ENCODE results near the gene TNFAIP2.
"Not testable (repeated sequence)": the region's sequence is repeated elsewhere in the genome, so short reads cannot be mapped to it uniquely, and the experiment has no call there.

Gene TNFAIP2

DNA sequence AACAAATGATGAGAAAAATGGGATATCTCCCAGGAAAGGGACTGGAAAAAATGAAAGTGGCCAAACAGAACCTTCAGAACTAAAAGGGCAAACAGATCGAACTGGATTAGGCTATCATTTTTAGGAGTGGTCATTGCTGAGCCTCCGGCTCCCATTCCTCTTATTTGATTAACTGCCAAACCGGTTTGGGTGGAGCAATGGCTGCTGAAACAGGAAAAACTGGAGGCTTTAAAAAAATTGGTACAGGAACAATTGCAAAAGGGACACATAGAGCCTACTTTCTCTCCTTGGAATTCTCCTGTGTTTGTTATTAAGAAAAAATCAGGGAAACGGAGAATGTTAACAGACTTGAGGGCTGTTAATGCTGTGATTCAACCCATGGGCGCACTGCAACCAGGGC lies 49.7 kb downstream of the TNFAIP2 start:
- Histone ChIP-seq H3K4me3 (no peak overlapping the region), H3K36me3 (no peaks in the 10 kb centered on the region), H3K27ac (no peak overlapping the region), H3K4me1 (no peaks in the 10 kb centered on the region), H3K9me3 (peaks cover 0 to 47% (median 18%) of the 10 kb centered on the region in 3 donors), H3K27me3 (peaks cover 0 to 7% of the 10 kb centered on the region in 2 donors)
- DNase-seq, result no peak
- intact Hi-C loops (cut with DNase I; ENCODE audit: low total_unique reads), result no loop called here
- no peak for TF ChIP-seq CTCF (IDR thresholded peaks at IDR 0.05)

DNA sequence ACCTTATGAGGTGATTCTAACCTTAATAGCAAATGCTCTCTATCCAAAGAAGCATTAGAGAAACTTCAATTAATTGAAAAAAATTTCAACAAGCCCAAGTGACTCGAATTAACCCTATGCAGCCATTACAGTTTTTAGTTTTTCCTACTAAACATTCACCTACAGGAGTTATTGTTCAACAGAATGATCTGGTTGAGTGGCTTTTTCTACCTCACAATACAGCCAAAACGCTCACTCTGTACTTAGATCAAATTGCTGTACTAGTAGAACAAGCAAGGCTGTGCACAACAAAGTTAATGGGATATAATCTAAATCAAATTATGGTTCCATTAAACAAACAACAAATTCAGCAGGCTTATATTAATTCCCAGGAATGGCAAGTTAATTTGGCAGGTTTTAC lies 50.6 kb downstream of the TNFAIP2 start:
- peaks cover 0 to 37% (median 18%) of the 10 kb centered on the region in 3 donors for H3K9me3 ChIP-seq
- H3K4me3 ChIP-seq; H3K27ac ChIP-seq; H3K36me3 ChIP-seq; H3K4me1 ChIP-seq; H3K27me3 ChIP-seq; intact Hi-C loops (cut with DNase I; ENCODE audit: low total_unique reads); DNase-seq: not testable (repeated sequence)

DNA sequence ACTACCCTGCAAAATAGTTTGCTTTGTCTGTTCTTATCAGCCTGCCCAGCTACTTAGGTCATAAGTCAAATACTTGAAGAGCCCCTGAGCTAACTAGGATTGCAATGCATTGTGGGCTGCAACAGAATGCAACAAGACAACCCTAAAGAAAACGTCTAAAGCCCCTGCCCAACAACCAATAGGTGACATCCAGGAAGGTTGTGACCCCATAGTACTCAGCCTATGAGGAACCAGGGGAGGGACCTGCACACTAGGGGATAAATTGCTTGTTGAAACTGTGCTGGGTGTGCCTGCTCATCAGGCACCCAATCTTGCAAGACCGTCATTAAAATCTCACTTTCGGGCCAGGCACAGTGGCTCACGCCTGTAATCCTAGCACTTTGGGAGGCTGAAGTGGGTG lies 52.9 kb downstream of the TNFAIP2 start:
- H3K36me3 ChIP-seq; H3K27me3 ChIP-seq; H3K4me3 ChIP-seq; H3K4me1 ChIP-seq; DNase-seq; H3K27ac ChIP-seq; intact Hi-C loops (cut with DNase I; ENCODE audit: low total_unique reads): not testable (repeated sequence)
- peaks cover 0 to 17% (median 12%) of the 10 kb centered on the region in 3 donors for H3K9me3 ChIP-seq

GRCh38 chr14:103177376-103177775 lies 54.1 kb downstream of the TNFAIP2 start:
- no peak for TF ChIP-seq CTCF (IDR thresholded peaks at IDR 0.05)
- DNase-seq, result no peak
- H3K4me3 ChIP-seq, result no peak overlapping the region
- no peaks in the 10 kb centered on the region for H3K36me3 ChIP-seq
- no peak overlapping the region for H3K27ac ChIP-seq
- peaks cover 0 to 17% (median 12%) of the 10 kb centered on the region in 3 donors for H3K9me3 ChIP-seq
- peaks cover 0 to 6% of the 10 kb centered on the region in 2 donors for H3K27me3 ChIP-seq
- no peaks in the 10 kb centered on the region for H3K4me1 ChIP-seq
- intact Hi-C loops (cut with DNase I; ENCODE audit: low total_unique reads), result no loop called here

DNA sequence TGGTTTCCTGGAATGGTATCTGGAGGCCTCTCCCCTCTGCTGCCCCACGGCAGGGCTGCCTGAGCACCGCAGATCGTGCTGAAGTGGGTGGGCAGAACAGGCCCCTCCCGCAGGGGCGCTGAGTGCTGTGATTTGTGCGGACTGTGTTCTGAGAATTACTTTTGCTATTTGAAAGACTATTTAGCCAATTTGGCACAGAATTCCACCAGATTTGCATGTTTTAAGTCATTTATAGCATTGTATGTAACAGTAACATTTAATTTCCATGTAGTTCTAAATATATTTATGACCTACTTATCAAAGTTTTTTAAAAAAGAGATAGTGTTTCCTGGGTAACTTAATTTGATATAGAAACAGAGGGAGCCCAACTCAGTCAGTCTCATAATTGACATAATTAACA lies 55.3 kb downstream of the TNFAIP2 start:
- peaks cover 0 to 17% (median 12%) of the 10 kb centered on the region in 3 donors for H3K9me3 ChIP-seq
- no peak for DNase-seq
- no peak overlapping the region for H3K27ac ChIP-seq
- no peaks in the 10 kb centered on the region for H3K4me1 ChIP-seq
- H3K4me3 ChIP-seq, result no peak overlapping the region
- intact Hi-C loops (cut with DNase I; ENCODE audit: low total_unique reads), result no loop called here
- TF ChIP-seq CTCF (IDR thresholded peaks at IDR 0.05), result no peak
- no peaks in the 10 kb centered on the region for H3K36me3 ChIP-seq
- peaks cover 0 to 6% of the 10 kb centered on the region in 2 donors for H3K27me3 ChIP-seq

DNA sequence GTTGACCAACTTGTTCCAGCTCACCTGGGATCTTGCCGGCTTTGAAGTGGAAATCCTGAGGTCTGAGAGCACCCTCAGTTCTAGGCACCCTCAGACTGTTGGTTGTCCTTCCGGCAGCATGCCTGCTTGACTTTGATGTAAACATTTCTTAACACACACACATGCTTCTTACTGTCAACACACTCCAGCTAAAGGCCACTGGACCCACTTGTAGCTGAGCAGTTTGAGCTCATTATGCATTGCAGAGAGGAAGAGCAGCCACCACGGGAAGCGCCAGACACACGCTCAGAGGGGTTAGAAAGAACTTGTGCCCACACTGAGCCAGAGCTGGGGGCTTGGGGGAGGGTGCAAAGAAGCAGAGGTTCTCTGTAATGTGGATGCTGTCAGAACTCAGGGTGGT lies 55.8 kb downstream of the TNFAIP2 start:
- intact Hi-C loops (cut with DNase I; ENCODE audit: low total_unique reads), result no loop called here
- Histone ChIP-seq H3K36me3 (no peaks in the 10 kb centered on the region), H3K9me3 (peaks cover 0 to 16% (median 12%) of the 10 kb centered on the region in 3 donors), H3K27me3 (peaks cover 0 to 10% of the 10 kb centered on the region in 2 donors), H3K4me3 (no peak overlapping the region), H3K4me1 (no peaks in the 10 kb centered on the region), H3K27ac (no peak overlapping the region)
- TF ChIP-seq CTCF (IDR thresholded peaks at IDR 0.05), result no peak
- DNase-seq, result no peak

GRCh38 chr14:103180331-103180730 lies 57.1 kb downstream of the TNFAIP2 start:
- H3K27ac ChIP-seq, result no peak overlapping the region
- H3K9me3 ChIP-seq, result peaks cover 0 to 5% (median 4%) of the 10 kb centered on the region in 3 donors
- DNase-seq, result no peak
- no peak overlapping the region for H3K4me3 ChIP-seq
- peaks cover 0 to 11% of the 10 kb centered on the region in 2 donors for H3K27me3 ChIP-seq
- TF ChIP-seq CTCF (IDR thresholded peaks at IDR 0.05), result no peak
- intact Hi-C loops (cut with DNase I; ENCODE audit: low total_unique reads), result loop anchor here (10.0 kb wide), 1 partner anchor 76 kb away; no protein-coding TSS in a partner anchor
- H3K4me1 ChIP-seq, result no peaks in the 10 kb centered on the region
- no peaks in the 10 kb centered on the region for H3K36me3 ChIP-seq

Measured in tibial artery (tissue), 4 donors.